IMR-90 (cell line): ENCODE results near the gene EPHA2. TPM values are rescaled to one million over a fixed set of nuclear protein-coding genes. Genes with fewer than 3 reads are reported as not detected.

Experiments
- ATAC-seq: fragments of 200-7000 bp; cut with Tn5 transposase; 2 replicates; pipeline ENCODE4 v1.9.1; 2020; ENCODE audit warnings: low read depth, mild to moderate bottlenecking, moderate library complexity
- BruUV-seq: library from RNA; stranded (reverse); fragments of 400-500 nt; replicated peaks from 2 replicates; lab custom pipeline; 2021; lab: Mats Ljungman, UMichigan
- CTCF ChIA-PET: fragments of 300-600 bp; formaldehyde crosslinking; extraction: SDS; loops from one replicate; lab custom pipeline; 2021; ENCODE audit warnings: antibody characterized with exemption; lab: Yijun Ruan, JAX
- POLR2A ChIA-PET: fragments of 300-600 bp; sonication (Branson Sonifier 250); formaldehyde crosslinking; loops from one replicate; lab custom pipeline; 2022; ENCODE audit warnings: antibody characterized with exemption; ENCODE audit not compliant: unreplicated experiment; lab: Charles Lee
- DNase-seq: peaks from one replicate; pipeline ENCODE4 v3.0.0; 2013
- H2AFZ ChIP-seq: replicated peaks from 2 replicates; pipeline ENCODE3; 2013; ENCODE audit warnings: low read length, mild to moderate bottlenecking; ENCODE audit not compliant: poor library complexity
- H2AK5ac ChIP-seq: 2 replicates; pipeline ENCODE4 v1.6.1; 2013; ENCODE audit warnings: low read depth, low read length, inconsistent platforms
- H2AK9ac ChIP-seq: replicated peaks from 2 replicates; pipeline ENCODE3; 2013; ENCODE audit warnings: mild to moderate bottlenecking, low read depth, low read length, moderate library complexity; ENCODE audit not compliant: poor library complexity
- H2BK120ac ChIP-seq: 2 replicates; pipeline ENCODE4 v1.6.1; 2013; ENCODE audit warnings: low read depth, low read length, inconsistent platforms
- H2BK15ac ChIP-seq: 3 replicates; pipeline ENCODE4 v1.6.1; 2013; ENCODE audit warnings: low read depth, low read length, inconsistent platforms
- H2BK20ac ChIP-seq: 2 replicates; pipeline ENCODE4 v1.6.1; 2013; ENCODE audit warnings: low read depth, mild to moderate bottlenecking, inconsistent platforms, low read length, moderate library complexity
- H2BK5ac ChIP-seq: 2 replicates; pipeline ENCODE4 v1.6.1; 2013; ENCODE audit warnings: mild to moderate bottlenecking, low read depth, low read length, inconsistent platforms; ENCODE audit not compliant: poor library complexity, severe bottlenecking
- H3K14ac ChIP-seq: replicated peaks from 2 replicates; pipeline ENCODE4 v1.6.1; 2013; ENCODE audit warnings: low read depth, low read length, inconsistent platforms
- H3K18ac ChIP-seq: 2 replicates; pipeline ENCODE4 v1.6.1; 2013; ENCODE audit warnings: low read depth, low read length, control low read depth
- H3K23ac ChIP-seq: 2 replicates; pipeline ENCODE4 v1.6.1; 2013; ENCODE audit warnings: low read depth, low read length, inconsistent platforms
- H3K27ac ChIP-seq: 2 replicates; pipeline ENCODE4 v1.5.1; 2013; ENCODE audit warnings: mild to moderate bottlenecking, control low read depth, low read length; ENCODE audit not compliant: insufficient read depth
- H3K27me3 ChIP-seq: 2 replicates; pipeline ENCODE4 v1.6.1; 2013; ENCODE audit warnings: low read length; ENCODE audit not compliant: control insufficient read depth, insufficient read depth
- H3K36me3 ChIP-seq: 2 replicates; pipeline ENCODE4 v1.6.1; 2013; ENCODE audit warnings: low read length, mixed read lengths; ENCODE audit not compliant: control insufficient read depth, insufficient read depth
- H3K4ac ChIP-seq: 2 replicates; pipeline ENCODE4 v1.6.1; 2013; ENCODE audit warnings: low read depth, low read length, inconsistent platforms
- H3K4me1 ChIP-seq: 2 replicates; pipeline ENCODE4 v1.6.1; 2013; ENCODE audit warnings: low read length, mixed read lengths; ENCODE audit not compliant: control insufficient read depth, insufficient read depth
- H3K4me2 ChIP-seq: 2 replicates; pipeline ENCODE4 v1.6.1; 2013; ENCODE audit warnings: low read depth, mild to moderate bottlenecking, control low read depth, low read length, moderate library complexity
- H3K4me3 ChIP-seq: 2 replicates; pipeline ENCODE4 v1.5.1; 2013; ENCODE audit warnings: low read depth, mild to moderate bottlenecking, control low read depth, low read length, moderate library complexity; ENCODE audit not compliant: insufficient read depth
- H3K56ac ChIP-seq: 2 replicates; pipeline ENCODE4 v1.6.1; 2013; ENCODE audit warnings: low read length, inconsistent platforms; ENCODE audit not compliant: insufficient read depth; ENCODE audit errors: extremely low read depth
- H3K79me1 ChIP-seq, 2 experiments: 2 replicates each; pipeline ENCODE4 v1.6.1; 2013; ENCODE audit warnings: low read length in 2 of 2, inconsistent platforms in 1 of 2, low read depth in 1 of 2
- H3K9ac ChIP-seq: 2 replicates; pipeline ENCODE4 v1.6.1; 2013; ENCODE audit warnings: low read depth, low read length, control low read depth
- H3K9me1 ChIP-seq: 2 replicates; pipeline ENCODE4 v1.6.1; 2013; ENCODE audit warnings: low read length, inconsistent platforms; ENCODE audit not compliant: insufficient read depth
- H3K9me3 ChIP-seq: 2 replicates; pipeline ENCODE4 v1.6.1; 2013; ENCODE audit warnings: low read length; ENCODE audit not compliant: control insufficient read depth, insufficient read depth
- H4K20me1 ChIP-seq: 2 replicates; pipeline ENCODE4 v1.6.1; 2013; ENCODE audit warnings: low read length, inconsistent platforms; ENCODE audit not compliant: insufficient read depth
- H4K5ac ChIP-seq: 2 replicates; pipeline ENCODE4 v1.6.1; 2013; ENCODE audit warnings: mild to moderate bottlenecking, low read depth, low read length, control low read depth
- H4K8ac ChIP-seq, 2 experiments: 2 replicates each; pipeline ENCODE4 v1.6.1; 2013; ENCODE audit warnings: low read depth in 2 of 2, low read length in 2 of 2, control low read depth in 1 of 2, inconsistent platforms in 1 of 2
- H4K91ac ChIP-seq: 2 replicates; pipeline ENCODE4 v1.6.1; 2013; ENCODE audit warnings: low read depth, low read length, inconsistent platforms; ENCODE audit not compliant: insufficient read depth
- FOS ChIP-seq: fragments of 150-350 bp; IDR thresholded peaks from 2 replicates; pipeline ENCODE4 v1.6.1; 2016; ENCODE audit warnings: low read depth, low read length
- MAZ ChIP-seq: IDR thresholded peaks from 2 replicates; pipeline ENCODE4 v1.6.1; 2012; ENCODE audit warnings: low read depth, mild to moderate bottlenecking, low read length, improper control_type of control experiment, moderate library complexity, borderline replicate concordance
- MXI1 ChIP-seq: IDR thresholded peaks from 2 replicates; pipeline ENCODE4 v1.6.1; 2012; ENCODE audit warnings: low read depth, mild to moderate bottlenecking, low read length, moderate library complexity, borderline replicate concordance
- WGBS, 2 experiments: methylation state at CpG; one replicate each; pipeline versions ENCODE4 v1.1.5 to v1.1.7; 2013; ENCODE audit warnings: missing lambda C conversion rate in 2 of 2; ENCODE audit not compliant: insufficient read length in 1 of 2; ENCODE audit errors: extremely low coverage in 2 of 2; 5-methylcytosine and 5-hydroxymethylcytosine counted together
- dilution Hi-C: fragments of 300-500 bp; cut with HindIII; formaldehyde crosslinking; loops from one replicate; pipeline ENCODE4 v1.14.3; 2018; ENCODE audit warnings: low sequenced_read_pairs; ENCODE audit not compliant: unreplicated experiment
- in situ Hi-C: fragments of 300-500 bp; cut with MboI; formaldehyde crosslinking; loops from 3 replicates; pipeline ENCODE4 v1.14.3; 2019; ENCODE audit warnings: low sequenced_read_pairs, inconsistent platforms, mixed read lengths
- intact Hi-C: fragments of 100-400 bp; cut with micrococcal nuclease; formaldehyde crosslinking; loops from 2 replicates; pipeline ENCODE4 v1.10.0; 2022
- polyA plus RNA-seq, 3 experiments: library from polyadenylated mRNA; depleted of rRNA; stranded (reverse); fragments of >200 nt; gene quantifications; 2 replicates each; pipeline ENCODE4 v1.2.3, GENCODE V29; 2012; ENCODE audit warnings: low replicate concordance in 1 of 3
- total RNA-seq: library from RNA; depleted of rRNA; stranded (reverse); fragments of >200 nt; gene quantifications from 2 replicates; pipeline ENCODE4 v1.2.3, GENCODE V29; 2012

Gene EPHA2
- total and polyA plus RNA-seq, 2 of the 4 experiments (the other 2 are of a cell fraction), result 24.0 to 72.6 TPM

- H3K56ac ChIP-seq, result peak overlapping the region; percentile 34
- peak overlapping the region; percentile 66 for H2AFZ ChIP-seq
- H3K4ac ChIP-seq, result peak overlapping the region; percentile 99
- WGBS, 2 experiments, result 0% methylated on average over 1 of the region's 24 CpGs; no CpG with 5 or more reads in 1 of the 2 experiments
- no TSS peak for BruUV-seq
- in situ Hi-C loops (loop anchor here (25.0 kb wide), 1 partner anchor 389 kb away; no protein-coding TSS in a partner anchor), intact Hi-C loops (no loop called here), dilution Hi-C loops (no loop called here)
- peaks cover 9% of the 10 kb centered on the region for H3K9me1 ChIP-seq
- H3K14ac ChIP-seq, result peak overlapping the region; percentile 90
- H3K9ac ChIP-seq, result peak overlapping the region; percentile 63
- H3K79me1 ChIP-seq, result peaks cover 0 to 13% of the 10 kb centered on the region in 2 experiments; a peak in 2 of 4 replicates
- peak overlapping the region; percentile 33 for H3K4me2 ChIP-seq
- peak overlapping the region; percentile 96 for H3K18ac ChIP-seq
- peak overlapping the region; percentile 87 for H2BK120ac ChIP-seq
- H2BK5ac ChIP-seq, result peak overlapping the region; percentile 85
- no peak overlapping the region for H3K4me3 ChIP-seq
- H4K20me1 ChIP-seq, result no peaks in the 10 kb centered on the region
- POLR2A ChIA-PET, result no interaction called here
- peak overlapping the region; percentile 97; the same call in 2 of the 3 replicates for H2BK15ac ChIP-seq
- peaks cover 43% of the 10 kb centered on the region for H3K4me1 ChIP-seq
- 0 out of 2 replicates have a peak, but pooled peaks have one; percentile 26 for TF ChIP-seq MXI1
- no peak for TF ChIP-seq FOS
- peak; percentile 60; the same call in 1 of the 2 replicates for TF ChIP-seq MAZ
- H3K36me3 ChIP-seq, result no peaks in the 10 kb centered on the region
- H2BK20ac ChIP-seq, result peak overlapping the region; percentile 92
- DNase-seq (peak; percentile 91), ATAC-seq (peak; percentile 74)
- peak overlapping the region; percentile 90 for H3K27ac ChIP-seq
- CTCF ChIA-PET, result no interaction called here
- H2AK9ac ChIP-seq, result peak overlapping the region; percentile 68
- H3K9me3 ChIP-seq, result no peaks in the 10 kb centered on the region
- peak overlapping the region; percentile 81 to 92 for H4K8ac ChIP-seq
- H3K23ac ChIP-seq, result peak overlapping the region; percentile 69
- H3K27me3 ChIP-seq, result no peaks in the 10 kb centered on the region
- peak overlapping the region; percentile 98 for H2AK5ac ChIP-seq
- peak overlapping the region; percentile 93 for H4K5ac ChIP-seq
- peak overlapping the region; percentile 94 for H4K91ac ChIP-seq
These were observed 20.0 kb upstream of the EPHA2 start for GRCh38 chr1:16175610-16176553.
